AG04449 (cell line): ENCODE measurements around the gene NHERF1.

Experiments used
- CTCF ChIA-PET: fragments of 350-600 bp; formaldehyde crosslinking; extraction: SDS; loops from one replicate; lab custom pipeline; 2021; ENCODE audit warnings: antibody characterized with exemption; lab: Yijun Ruan, JAX
- POLR2A ChIA-PET: fragments of 400-600, 350-600 bp; formaldehyde crosslinking; extraction: SDS; loops from one replicate; lab custom pipeline; 2020; ENCODE audit warnings: antibody characterized with exemption, inconsistent platforms; lab: Yijun Ruan, JAX
- DNase-seq: peaks from one replicate; pipeline ENCODE4 v3.0.0-alpha.2; 2010; ENCODE audit warnings: low read depth, low spot score
- H3K4me3 ChIP-seq: 2 replicates; pipeline ENCODE4 v1.5.1; 2011; ENCODE audit warnings: low read depth, mild to moderate bottlenecking, control low read depth, low read length
- TF ChIP-seq, protein P1 (sequence below): IDR thresholded peaks from one replicate; pipeline ENCODE4 v1.5.1; 2011; ENCODE audit warnings: mild to moderate bottlenecking, moderate library complexity, low read length, control low read depth, inconsistent platforms; ENCODE audit not compliant: insufficient read depth; ENCODE audit errors: missing control alignments

Gene NHERF1

DNA sequence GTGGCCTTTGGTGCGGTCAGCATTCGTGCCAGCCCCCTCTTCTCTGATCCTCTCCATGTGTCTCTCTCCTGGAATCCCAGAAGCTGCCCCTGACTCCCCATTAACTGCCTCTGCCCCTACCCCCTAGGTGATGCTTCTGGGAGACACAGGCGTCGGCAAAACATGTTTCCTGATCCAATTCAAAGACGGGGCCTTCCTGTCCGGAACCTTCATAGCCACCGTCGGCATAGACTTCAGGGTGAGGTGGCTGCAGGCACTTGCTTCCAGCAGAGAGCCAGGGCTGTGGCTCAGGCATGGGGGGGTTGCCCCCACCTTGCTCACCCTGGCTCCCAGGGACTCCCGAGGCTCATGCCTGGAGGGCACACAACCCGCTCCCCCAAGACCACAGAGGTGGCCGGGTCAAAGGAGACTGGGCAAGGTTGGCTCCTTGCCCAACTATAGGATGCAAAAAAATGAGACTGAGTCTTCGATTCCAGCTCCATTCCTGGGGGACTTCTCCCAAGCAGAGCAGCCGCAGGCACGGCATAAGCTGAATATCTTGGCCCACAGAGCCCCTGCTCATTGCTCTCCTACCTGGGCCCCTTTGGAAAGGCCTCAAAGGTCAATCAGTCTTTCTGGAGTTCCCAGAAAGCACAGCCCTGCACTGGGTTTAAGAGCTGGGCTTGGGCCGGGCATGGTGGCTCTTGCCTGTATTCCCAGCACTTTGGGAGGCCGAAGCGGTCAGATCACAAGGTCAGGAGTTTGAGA, 7.6 kb upstream of the NHERF1 start:
- no peak for DNase-seq

DNA sequence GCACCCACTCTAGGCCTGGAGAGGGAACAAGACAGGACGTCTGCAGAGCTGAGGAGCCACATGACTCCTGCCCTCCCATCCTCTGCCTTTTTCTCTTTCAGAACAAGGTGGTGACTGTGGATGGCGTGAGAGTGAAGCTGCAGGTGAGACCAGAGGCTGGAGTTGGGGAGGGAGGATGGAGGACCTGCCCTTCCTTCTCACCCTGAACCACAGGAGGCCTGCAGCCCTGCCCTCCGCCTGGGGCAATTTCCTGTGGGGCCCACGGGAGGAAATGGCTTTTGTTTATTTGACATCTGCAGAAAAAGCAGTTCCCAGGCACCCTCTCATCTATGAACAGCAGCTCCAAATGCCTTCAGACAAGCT, 6.3 kb upstream of the NHERF1 start:
- no peak overlapping the region for H3K4me3 ChIP-seq
- POLR2A ChIA-PET: no interaction called here

More for the DNA sequence above, 7.6 kb upstream of the NHERF1 start:
- no peak overlapping the region for H3K4me3 ChIP-seq
- ChIA-PET CTCF (interaction anchor here (1.0 to 2.8 kb wide), 4 partner anchors 31 to 124 kb away, joined by 3 to 29 read pairs (median 8); no protein-coding TSS in a partner anchor), POLR2A (no interaction called here)
- TF ChIP-seq, protein P1, sequence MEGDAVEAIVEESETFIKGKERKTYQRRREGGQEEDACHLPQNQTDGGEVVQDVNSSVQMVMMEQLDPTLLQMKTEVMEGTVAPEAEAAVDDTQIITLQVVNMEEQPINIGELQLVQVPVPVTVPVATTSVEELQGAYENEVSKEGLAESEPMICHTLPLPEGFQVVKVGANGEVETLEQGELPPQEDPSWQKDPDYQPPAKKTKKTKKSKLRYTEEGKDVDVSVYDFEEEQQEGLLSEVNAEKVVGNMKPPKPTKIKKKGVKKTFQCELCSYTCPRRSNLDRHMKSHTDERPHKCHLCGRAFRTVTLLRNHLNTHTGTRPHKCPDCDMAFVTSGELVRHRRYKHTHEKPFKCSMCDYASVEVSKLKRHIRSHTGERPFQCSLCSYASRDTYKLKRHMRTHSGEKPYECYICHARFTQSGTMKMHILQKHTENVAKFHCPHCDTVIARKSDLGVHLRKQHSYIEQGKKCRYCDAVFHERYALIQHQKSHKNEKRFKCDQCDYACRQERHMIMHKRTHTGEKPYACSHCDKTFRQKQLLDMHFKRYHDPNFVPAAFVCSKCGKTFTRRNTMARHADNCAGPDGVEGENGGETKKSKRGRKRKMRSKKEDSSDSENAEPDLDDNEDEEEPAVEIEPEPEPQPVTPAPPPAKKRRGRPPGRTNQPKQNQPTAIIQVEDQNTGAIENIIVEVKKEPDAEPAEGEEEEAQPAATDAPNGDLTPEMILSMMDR: no peak

DNA sequence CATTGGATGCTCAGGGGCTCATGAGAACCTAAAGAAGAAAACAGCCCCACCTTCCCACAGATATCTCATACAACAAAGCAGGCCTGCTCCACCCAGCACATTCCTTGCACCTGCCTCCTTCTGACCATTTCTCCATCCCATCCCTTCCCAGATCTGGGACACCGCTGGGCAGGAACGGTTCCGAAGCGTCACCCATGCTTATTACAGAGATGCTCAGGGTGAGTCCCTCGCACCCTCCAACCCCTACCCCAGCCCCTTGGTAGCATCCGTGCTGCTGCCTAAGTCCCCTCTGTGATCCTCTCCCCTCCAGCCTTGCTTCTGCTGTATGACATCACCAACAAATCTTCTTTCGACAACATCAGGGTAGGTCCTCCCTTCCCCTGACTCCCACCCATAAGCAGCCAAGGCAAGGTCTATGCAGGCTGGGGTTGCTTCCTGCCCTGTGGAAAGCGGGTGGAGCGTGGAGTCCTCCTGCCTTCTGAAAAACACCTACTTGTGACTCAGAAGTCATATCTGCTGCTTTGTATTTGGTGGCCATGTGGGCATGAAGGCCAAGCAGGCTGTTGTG, 5.4 kb upstream of the NHERF1 start:
- ChIA-PET CTCF (interaction anchor here (0.8 to 2.8 kb wide), 4 partner anchors 28 to 375 kb away, joined by 3 to 29 read pairs (median 8); no protein-coding TSS in a partner anchor), POLR2A (no interaction called here)
- TF ChIP-seq, protein P1: no peak

More for the DNA sequence above, 6.3 kb upstream of the NHERF1 start:
- DNase-seq: no peak
- TF ChIP-seq, protein P1: no peak
- CTCF ChIA-PET: interaction anchor here (0.8 to 2.8 kb wide), 5 partner anchors 29 to 374 kb away, joined by 3 to 29 read pairs (median 3); no protein-coding TSS in a partner anchor

DNA sequence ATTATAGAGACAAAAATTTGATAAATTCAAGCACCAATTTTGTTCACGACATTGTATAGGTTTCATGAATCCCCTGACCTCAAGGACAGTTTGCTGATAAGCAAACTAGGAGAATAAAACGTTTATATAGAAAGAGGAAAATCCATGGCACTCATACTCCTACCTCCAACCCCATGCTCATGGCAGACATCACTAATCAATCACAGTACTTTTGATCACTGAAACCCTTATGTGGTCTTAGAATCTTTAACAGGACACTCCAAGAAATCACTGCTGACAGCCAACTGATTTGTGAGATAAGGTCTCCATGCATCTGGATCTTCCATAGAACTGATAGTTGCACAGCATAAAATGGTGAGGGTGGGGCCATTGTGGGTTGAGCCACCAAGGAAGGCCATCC, 4.7 kb upstream of the NHERF1 start:
- ChIA-PET CTCF (interaction anchor here (0.6 to 4.7 kb wide), 13 partner anchors 7 to 217 kb away, joined by 3 to 185 read pairs (median 31); partner anchors contain the start of genes FDXR, GRIN2C, NAT9 and RAB37), POLR2A (no interaction called here)
- H3K4me3 ChIP-seq: no peak overlapping the region
- no peak for DNase-seq
- TF ChIP-seq, protein P1: no peak

More for the DNA sequence above, 5.4 kb upstream of the NHERF1 start:
- H3K4me3 ChIP-seq: no peak overlapping the region
- no peak for DNase-seq

DNA sequence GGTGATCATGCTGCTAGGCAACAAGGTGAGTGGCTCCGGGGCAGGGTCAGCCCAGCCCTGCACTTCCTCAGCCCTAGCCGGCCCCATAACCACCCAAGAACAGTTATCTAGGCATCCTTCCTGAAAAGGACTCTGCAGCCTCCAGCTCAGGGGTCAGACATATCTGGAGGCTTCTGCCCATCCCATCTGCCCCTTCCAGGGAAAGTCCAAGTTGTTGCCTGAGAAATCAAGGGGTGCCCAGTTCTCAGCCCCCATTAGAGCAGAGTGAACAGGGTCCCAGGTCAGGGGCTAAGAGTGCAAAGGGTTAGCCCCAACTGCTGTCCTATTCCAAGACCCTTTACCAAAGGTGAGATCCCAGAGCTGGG, 4.1 kb upstream of the NHERF1 start:
- TF ChIP-seq, protein P1: no peak
- POLR2A ChIA-PET: interaction anchor here (0.8 to 1.9 kb wide), 2 partner anchors 27 to 32 kb away, joined by 4 to 5 read pairs; partner anchors contain the start of gene NAT9
- CTCF ChIA-PET: interaction anchor here (0.6 to 4.7 kb wide), 18 partner anchors 7 to 228 kb away, joined by 3 to 185 read pairs (median 12); partner anchors contain the start of genes FDXR, GRIN2C, HID1 and NAT9
- DNase-seq: no peak
- H3K4me3 ChIP-seq: no peak overlapping the region
